GM18858 (cell line): ENCODE results near the gene ZMIZ1.

Experiments used
- ATAC-seq: cut with Tn5 transposase; IDR thresholded peaks from one replicate; pipeline ENCODE4 v1.9.1; 2021; ENCODE audit not compliant: unreplicated experiment

ZMIZ1 gene

GRCh38 chr10:79050896-79051555 lies 17.7 kb upstream of the ZMIZ1 start:
- no peak for ATAC-seq

- no peak for ATAC-seq
Observed at GRCh38 chr10:79051766-79052165, 17.0 kb upstream of the ZMIZ1 start.

- ATAC-seq = no peak
Observed at GRCh38 chr10:79052291-79053080, 16.3 kb upstream of the ZMIZ1 start.

- ATAC-seq = no peak
Observed at GRCh38 chr10:79053081-79053434, 15.7 kb upstream of the ZMIZ1 start.

- ATAC-seq = no peak
Observed at GRCh38 chr10:79053481-79054202, 15.1 kb upstream of the ZMIZ1 start.

GRCh38 chr10:79054203-79055099 lies 14.3 kb upstream of the ZMIZ1 start:
- no peak for ATAC-seq

GRCh38 chr10:79055100-79055782 lies 13.5 kb upstream of the ZMIZ1 start:
- ATAC-seq = no peak

GRCh38 chr10:79055892-79056291 lies 12.9 kb upstream of the ZMIZ1 start:
- no peak for ATAC-seq

GRCh38 chr10:79056361-79056735 lies 12.4 kb upstream of the ZMIZ1 start:
- no peak for ATAC-seq

GRCh38 chr10:79056736-79057391 lies 11.9 kb upstream of the ZMIZ1 start:
- ATAC-seq = no peak

GRCh38 chr10:79057481-79058275 lies 11.1 kb upstream of the ZMIZ1 start:
- no peak for ATAC-seq

- no peak for ATAC-seq
Observed at GRCh38 chr10:79058899-79059841, 9.6 kb upstream of the ZMIZ1 start.

GRCh38 chr10:79059859-79060379 lies 8.8 kb upstream of the ZMIZ1 start:
- no peak for ATAC-seq

GRCh38 chr10:79060641-79061255 lies 8.0 kb upstream of the ZMIZ1 start:
- no peak for ATAC-seq

- ATAC-seq = no peak
Observed at GRCh38 chr10:79061441-79062315, 7.1 kb upstream of the ZMIZ1 start.

- ATAC-seq = no peak
Observed at GRCh38 chr10:79063071-79063491, 5.7 kb upstream of the ZMIZ1 start.
